HG03575 (cell line): Measurements from ENCODE around the gene SLC2A9.
"Not testable (repeated sequence)": the region's sequence is repeated elsewhere in the genome, so short reads cannot be mapped to it uniquely, and the experiment has no call there.

Source experiments
- ATAC-seq: cut with Tn5 transposase; IDR thresholded peaks from one replicate; pipeline ENCODE4 v1.9.1; 2021; ENCODE audit not compliant: unreplicated experiment, insufficient number of reproducible peaks, low FRiP score; ENCODE audit errors: extremely low read depth

The SLC2A9 gene

DNA sequence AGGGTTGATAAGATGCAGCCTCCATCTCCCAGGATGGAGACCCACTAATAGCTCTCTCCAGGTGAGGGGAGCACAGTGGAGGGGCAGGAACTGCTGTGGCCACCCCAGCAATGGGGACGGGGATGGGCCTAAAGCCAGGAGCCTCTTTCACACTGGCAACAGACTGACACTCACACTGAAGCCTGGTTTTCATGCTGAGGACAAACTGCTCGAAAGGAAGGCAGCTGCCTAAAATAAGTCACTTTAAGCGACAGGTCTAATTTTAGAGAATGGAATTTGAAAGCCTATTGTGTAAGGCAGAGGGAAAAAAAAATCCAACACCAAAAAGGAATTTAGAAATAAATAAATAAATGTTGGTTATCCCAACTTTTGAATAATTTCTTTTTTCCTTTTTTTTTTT, 104.4 kb downstream of the SLC2A9 start:
- ATAC-seq: no peak

DNA sequence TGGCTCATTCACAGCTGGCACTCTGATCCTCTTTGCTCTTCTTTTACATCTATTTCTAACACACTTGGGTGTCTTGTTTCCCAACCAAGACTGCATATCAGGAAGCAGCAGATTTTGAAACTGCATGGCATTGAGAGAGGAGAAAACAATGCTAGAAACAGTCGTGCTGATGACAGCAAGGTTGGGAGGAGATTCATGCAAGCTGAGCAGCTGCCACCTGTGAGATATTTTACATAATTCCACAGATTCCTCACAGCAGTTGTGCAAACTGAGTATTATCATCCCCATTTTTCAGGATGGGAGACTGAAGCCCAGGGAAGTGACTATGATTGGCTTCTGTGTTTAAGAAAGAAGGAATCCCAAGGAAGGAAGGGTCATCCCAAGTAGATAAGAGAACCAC, 105.0 kb downstream of the SLC2A9 start:
- ATAC-seq: no peak

DNA sequence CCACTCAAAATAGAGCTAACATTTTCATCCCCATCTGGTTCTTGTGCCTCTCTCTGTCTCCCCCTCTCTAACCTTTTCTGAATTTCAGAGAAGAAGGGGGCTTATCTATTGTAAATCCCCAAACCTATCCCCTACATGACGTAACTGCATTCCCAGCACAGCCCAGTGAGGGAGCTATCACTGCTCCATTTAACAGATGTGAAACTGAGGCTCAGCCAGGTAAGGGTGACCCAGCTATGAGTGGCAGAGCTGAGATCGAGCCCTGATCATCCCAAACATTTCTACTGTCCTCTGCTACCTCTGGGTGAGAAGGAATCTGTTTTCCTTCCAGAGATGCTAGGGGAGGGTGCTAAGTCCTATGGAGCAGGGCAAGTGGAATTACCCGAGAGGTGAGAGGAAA, 107.5 kb downstream of the SLC2A9 start:
- no peak for ATAC-seq

DNA sequence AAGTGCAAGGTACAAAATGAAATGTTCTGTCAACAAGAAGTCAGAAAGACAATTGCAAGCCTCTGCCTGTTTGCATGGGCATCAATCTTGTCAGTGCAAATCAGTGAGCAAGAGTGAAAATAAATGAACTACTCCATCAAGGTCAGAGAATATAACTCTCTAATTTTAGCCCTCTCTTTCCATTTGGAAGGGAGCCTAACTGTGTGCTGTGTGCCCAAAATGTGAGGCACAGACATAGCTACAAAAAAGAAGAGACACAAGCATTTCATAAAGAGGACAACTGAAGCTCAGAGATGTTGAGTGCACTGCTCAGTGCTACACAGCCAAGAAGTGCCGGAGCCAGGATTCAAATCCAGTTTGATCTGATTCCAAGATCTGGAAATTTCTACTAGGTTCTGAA, 114.3 kb downstream of the SLC2A9 start:
- ATAC-seq: no peak

DNA sequence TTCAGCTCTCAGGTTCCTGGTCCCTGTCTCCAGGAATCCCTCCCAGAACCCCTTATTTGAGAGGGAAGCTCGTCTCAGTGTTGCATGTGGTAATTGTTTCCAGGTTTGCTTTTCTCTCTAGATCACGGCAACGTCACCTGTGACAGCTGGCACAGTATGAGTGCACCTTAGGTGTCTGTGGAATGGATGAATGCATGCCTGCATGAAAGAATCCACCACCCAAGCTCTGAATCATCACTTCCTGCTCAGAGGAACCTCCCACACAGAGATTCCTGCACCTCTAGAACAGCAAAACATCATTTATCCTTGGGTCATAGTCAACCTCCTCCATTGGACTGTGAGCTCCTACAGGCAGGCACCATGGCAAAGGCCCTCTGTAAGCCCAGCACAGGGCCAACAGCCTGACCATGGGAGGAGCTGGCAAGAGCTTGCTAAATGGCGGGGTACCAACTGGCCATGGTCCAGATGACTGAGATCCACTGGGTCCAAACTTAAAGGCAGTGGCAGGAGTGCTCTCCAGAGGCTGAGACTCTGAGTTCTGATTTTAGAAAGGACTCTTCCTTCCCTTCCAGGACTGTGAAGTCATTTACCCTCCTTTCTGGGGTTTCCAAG, 116.2 kb downstream of the SLC2A9 start:
- no peak for ATAC-seq

DNA sequence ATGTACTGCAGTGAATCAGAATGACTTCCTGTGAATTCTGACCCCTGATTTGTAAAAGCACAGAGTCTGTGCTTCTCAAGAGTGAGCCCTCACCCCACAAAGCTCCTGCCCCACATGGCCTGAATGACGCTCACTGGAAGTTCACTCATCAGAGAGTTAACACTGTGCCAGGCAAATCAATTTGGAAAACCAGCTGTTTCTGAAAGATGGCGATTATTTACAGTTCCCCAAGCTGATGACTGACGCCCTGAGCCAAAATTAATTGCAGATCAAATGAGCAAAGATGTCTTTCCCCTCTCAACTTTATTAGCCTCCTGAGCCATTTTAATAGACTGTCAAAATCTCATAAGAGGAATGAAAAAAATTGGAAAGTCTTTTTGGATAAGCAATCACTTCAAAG, 118.0 kb downstream of the SLC2A9 start:
- no peak for ATAC-seq

DNA sequence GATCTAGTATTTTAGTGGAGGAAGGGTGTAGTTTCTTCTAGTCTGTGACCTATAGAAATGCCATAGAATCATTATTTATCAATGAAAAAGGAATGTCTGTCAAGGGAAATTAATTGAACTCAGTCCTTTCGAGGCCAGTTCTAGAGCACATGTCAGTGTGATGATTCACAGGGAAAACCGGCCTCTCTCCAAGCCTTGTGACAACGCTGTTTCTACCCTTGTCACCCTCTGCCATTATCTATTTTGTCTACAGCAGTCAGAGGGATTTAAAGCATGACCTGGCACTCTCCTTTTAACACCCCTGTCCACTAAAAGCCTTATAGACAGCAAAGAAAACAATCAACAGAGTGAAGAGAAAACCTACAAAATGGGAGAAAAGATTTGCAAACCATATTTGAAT, 120.0 kb downstream of the SLC2A9 start:
- ATAC-seq: no peak

DNA sequence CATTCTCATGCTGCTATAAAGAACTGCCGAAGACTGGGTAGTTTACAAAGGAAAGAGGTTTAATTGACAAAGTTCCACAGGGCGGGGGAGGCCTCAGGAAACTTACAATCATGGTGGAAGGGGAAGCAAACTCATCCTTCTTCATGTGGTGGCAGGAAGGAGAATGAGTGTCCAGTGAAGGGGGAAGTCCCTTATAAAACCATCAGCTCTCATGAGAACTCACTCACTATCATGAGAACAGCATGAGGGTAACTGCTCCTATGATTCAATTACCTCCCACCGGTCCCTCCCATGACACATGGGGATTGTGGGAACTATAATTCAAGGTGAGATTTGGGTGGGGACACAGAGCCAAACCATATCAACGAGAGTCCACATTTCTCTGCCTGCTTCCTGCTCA, 120.7 kb downstream of the SLC2A9 start:
- not testable (repeated sequence) for ATAC-seq

DNA sequence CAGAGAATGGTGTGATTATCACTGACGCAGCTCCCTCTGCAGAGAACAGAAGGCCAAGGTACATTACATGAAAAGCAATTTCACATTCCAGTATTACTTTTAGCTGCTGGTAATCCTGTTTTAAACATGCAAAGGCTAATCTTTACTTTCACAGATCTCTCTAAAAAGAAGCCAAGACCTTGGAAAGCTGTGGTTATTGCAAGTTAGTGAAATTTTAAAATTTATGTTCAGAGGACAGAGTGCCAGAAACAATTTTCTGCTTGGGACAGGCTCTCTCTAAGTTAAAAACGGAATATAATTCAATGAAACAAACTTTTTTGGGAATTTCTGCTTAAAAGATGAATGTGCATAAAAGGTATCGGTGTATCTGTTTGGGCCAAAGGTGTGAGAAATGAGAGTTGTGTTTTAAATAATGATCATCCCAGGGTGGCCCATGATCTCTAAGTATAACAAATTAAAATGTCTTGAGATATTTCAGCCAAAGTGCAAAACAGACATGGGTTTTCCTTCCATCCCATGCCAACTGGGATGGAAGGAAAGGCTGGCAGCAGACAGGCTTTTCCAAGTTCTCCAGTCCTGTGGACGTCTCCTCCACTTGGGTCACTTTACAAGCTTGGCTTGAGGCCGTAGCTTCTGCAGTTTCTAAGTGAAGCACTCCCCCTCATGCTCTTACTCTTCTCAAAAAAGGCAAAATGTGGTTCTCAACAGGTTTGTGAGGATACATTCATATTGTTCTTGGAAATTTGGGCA, 121.8 kb downstream of the SLC2A9 start:
- no peak for ATAC-seq

DNA sequence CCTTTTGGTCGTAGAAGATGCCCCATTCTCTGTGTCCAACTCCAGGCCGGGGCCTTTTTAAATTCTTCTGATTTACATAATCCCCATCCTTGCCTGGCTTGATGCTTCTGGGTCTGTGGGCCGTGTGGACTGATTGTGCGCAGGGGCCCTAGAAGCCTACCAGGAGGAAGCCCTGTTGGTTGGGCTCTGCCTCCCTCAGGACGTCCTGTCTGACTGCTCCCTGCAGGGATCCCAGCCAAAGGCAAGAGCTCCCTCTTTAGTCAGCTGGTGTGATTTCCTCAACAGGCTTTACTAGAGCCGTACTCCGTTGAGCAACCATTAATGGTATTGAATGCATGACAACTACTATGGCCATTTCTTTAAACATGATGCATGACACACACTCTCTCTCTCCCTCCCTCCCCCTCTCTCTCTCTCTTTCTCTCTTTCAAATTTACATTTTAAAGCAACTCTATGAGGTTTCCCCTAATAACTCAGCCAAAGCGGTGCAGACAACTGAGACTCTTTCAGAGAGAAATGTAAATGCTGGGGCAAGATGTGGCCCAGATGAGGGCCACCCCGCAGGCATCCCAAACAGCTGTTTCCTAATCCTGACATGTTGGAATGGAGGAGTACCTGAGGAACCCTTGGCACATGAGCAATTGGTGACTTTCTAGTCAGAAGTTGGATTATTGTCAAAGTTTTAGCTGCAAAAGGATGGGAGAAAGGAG, 122.5 kb downstream of the SLC2A9 start:
- ATAC-seq: no peak

DNA sequence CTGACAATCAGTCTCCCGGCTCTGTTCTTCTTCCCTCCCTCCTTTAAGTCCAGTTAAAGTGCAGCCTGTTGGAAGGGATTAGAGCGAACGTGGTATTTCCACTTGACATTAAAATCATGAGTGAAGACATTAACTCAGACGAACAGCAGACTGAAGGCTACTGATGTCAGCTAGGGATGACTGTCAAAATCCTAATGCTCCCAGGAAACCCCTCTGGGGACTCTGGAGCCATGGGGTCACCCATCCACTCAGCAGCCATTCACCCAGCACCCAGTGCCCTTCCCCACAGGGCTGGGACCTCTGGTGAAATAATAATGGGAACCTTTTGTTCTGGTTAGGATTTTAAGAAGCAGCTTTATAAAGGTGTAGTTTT, 126.0 kb downstream of the SLC2A9 start:
- no peak for ATAC-seq

DNA sequence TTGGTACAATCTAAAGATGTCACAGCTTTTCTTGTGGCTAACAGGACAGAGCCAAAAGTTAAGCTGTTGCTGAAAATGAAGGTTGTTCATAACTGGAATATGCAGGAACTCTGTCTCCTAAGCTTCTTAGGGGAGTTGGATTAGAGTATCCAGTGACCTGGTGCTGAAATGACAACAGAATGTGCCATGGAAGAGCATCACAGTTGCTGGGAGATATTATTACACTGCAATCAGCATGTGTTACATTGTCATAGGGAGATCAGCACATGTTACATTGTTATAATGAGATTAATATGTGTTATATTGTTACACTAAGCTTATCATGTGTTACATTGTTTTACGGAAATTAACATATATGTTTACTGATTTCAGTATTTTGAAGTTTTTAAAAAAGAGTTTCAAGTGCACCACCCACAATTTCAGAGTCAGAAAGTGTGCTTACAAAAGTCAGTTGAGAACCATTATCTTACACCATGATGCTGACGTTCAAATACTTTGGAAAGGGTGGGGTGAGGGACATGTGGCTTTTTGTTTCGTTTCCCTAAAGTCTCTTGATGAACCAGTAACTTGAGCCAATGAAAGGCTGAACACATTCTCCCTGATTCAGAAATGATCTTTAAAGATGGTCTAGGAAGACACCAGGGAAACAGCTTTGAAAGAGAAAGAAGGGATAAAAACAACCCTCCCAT, 126.5 kb downstream of the SLC2A9 start:
- ATAC-seq: no peak

DNA sequence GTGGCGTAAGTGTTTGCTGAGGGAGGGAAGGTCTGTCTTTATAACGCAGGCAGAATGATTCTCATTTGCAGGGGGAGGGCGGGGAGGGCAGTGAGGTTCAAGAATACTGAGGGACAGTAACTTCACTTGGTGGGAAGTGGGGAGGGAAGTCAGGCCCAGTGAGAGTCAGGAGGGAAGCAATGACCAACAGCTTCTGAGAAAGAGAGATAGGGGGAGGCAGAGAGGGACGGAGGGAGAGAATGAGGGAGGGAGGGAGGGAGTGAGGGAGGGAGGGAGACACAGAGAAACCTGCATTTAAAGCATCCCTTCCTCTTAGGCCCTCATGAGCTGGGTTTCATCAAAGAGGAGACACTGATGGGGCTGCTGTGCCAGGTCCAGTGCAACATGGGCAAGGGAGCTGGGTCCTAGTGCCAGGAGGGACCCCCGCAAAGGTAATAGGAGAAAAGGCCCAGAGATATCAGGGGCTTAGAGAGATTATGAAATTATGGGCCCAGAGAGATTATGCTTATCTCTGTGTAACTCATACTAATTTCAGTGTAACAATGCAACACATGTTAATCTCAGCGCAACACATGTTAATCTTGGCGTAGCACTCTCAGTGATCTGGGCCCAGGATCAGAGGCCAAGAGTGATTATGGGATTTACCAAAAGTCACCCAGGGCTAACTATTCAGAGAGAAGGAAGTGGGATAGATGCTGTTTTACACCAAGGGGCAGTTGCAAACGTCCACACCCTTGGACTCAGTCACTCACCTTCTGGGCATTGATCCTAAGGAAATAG, 127.8 kb downstream of the SLC2A9 start:
- ATAC-seq: no peak

DNA sequence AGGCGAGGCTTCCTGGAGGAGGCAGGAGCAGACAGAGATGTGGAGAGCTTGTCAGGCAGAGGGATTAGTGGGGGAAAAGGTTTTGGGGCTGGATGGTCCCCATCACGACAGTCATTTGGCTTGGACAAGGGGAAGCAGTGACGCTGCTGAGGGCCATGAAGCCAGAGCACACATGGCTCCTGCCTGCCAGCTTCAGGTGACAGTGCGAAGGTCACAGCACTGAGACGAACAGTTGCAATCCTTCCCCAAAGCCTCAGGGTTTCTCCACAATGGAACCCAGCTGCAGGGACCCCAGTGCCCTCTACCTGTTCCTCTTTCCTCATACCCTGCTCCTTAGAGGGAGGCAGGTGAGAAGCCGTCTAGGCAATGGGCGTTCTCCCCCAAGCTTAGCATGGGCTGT, 129.6 kb downstream of the SLC2A9 start:
- no peak for ATAC-seq

DNA sequence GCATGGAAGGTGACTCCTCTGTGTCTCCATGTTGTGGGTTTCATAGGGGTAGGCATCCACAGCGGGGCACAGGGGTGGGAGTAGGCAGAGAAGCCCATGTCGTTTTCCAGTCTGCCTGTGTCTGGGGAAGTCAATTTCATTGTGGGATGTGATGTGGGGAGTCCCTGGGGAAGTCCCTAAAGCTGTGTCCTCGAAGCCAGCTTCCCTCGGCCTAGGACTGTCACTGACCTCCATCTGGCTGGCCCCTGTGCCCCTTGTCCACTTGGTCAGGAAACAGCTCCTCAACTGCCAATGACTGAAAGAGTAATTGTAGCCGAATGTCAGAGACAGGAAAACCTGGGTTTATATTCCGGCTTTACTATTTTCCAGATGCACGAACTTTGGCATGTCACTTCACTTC, 130.2 kb downstream of the SLC2A9 start:
- no peak for ATAC-seq

DNA sequence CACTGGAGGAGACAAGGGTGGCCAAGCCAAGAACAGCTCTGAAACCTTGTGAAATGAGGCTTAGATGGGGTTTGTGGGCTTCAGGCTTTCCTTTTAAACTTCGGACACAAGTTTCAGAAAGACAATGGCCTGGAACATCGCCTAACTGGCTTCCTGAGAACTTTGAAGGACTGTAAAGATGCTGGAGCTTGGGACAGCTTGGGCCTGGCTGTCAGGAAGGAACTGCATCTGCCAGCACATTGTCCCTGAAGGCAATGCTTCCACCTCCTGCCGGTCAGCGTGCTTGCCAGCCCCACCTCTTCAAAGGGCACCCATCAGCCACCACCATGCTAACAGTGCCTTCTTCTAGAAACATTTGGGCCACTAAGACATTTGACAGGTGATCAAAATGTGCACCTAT, 132.0 kb downstream of the SLC2A9 start:
- no peak for ATAC-seq

DNA sequence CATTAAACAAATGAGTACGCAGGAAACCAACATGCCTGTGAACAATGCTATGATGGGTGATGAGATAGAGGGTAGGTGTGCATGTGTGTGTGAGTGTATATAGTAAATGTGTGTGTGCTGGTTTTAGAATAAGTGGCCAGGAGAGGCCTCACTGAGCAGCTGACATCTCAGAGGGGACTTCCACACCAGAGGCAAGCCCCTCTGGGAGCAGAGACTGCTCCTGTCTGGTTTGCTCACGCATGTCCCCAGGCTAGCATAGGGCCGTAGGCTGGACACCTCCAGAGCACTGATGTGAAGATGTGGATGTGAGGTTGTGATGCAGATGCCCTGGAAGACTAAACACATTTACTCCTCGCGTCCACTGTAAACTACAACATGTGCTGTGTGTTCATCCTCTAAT, 135.3 kb downstream of the SLC2A9 start:
- no peak for ATAC-seq

DNA sequence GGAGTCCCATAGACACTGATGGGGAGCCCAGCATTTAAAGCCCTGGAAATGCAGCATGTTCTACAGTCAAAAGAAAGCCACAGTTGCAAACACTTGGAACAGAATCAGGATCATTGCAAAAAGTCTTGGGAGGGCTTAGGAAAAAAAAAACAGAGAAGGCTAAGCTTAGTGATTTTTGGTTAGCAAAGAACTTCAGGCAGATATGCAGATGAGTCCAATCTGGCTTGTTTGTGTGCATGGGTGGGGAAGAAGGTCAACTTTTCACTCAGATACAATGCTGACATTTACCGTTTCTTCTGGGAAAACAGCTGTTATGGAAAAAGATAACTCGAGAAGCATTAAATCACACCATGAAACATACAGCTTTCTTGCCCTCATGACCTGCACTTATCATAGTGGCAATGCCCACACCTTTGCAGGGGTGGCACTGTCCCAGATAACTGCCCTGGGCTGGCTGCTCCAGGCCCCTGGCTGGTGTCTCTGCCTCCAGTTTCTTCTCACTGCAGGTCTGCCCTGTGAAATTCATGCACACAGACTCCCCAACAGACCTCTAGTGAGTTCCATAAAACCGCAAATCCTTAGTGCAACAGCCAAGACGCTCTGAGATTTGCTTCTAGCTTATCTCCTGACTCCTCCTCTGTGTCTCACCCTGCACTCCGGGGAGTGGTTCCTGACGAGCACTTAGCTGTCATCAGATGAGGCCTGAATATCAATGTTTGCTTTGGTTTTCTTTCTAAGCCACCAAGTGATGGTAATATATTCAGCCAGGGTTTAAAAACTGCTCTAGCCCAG, 140.7 kb downstream of the SLC2A9 start:
- ATAC-seq: no peak
